HEK293 (cell line): Measurements from ENCODE around the gene ABHD11.

ENCODE experiments used
- CTCF ChIA-PET: fragments of 350-600 bp; formaldehyde crosslinking; extraction: SDS; loops from one replicate; lab custom pipeline; 2021; ENCODE audit warnings: antibody characterized with exemption; lab: Yijun Ruan, JAX
- POLR2A ChIA-PET: fragments of 300-600 bp; formaldehyde crosslinking; extraction: SDS; loops from one replicate; lab custom pipeline; 2020; ENCODE audit warnings: antibody characterized with exemption, inconsistent platforms; lab: Yijun Ruan, JAX
- H3K27ac ChIP-seq: fragments of 200-500 bp; sonication (Bioruptor generic); 2 replicates; pipeline ENCODE4 v1.5.1; 2014; ENCODE audit warnings: low read depth, low read length, control low read depth, inconsistent platforms; ENCODE audit errors: extremely low read depth
- H3K36me3 ChIP-seq, 2 experiments: fragments of 200-500 bp in 1 of 2; sonication (Bioruptor generic) in 1 of 2; 1 replicate in 1 of 2; 2 replicates in 1 of 2; pipeline ENCODE4 v1.5.1; 2014 to 2017; ENCODE audit warnings: inconsistent platforms in 2 of 2, low read length in 2 of 2; ENCODE audit not compliant: control insufficient read depth in 2 of 2, insufficient read depth in 1 of 2
- H3K4me1 ChIP-seq: fragments of 200-500 bp; sonication (Bioruptor generic); 2 replicates; pipeline ENCODE4 v1.5.1; 2014; ENCODE audit warnings: mild to moderate bottlenecking, low read length, inconsistent platforms; ENCODE audit not compliant: control insufficient read depth, insufficient read depth
- H3K4me3 ChIP-seq: 2 replicates; pipeline ENCODE4 v1.5.1; 2011; ENCODE audit warnings: low read depth, mild to moderate bottlenecking, control low read depth, low read length, moderate library complexity
- H3K9me3 ChIP-seq: fragments of 200-500 bp; sonication (Bioruptor generic); 2 replicates; pipeline ENCODE4 v1.5.1; 2014; ENCODE audit warnings: low read depth, low read length, inconsistent platforms; ENCODE audit not compliant: control insufficient read depth, insufficient read depth
- BCL11B ChIP-seq: fragments of 450-650 bp; formaldehyde crosslinking; IDR thresholded peaks from 2 replicates; pipeline ENCODE4 v1.5.1; 2016; ENCODE audit warnings: low read depth, missing biosample characterization, missing genetic modification characterization
- GLI2 ChIP-seq: fragments of 450-650 bp; formaldehyde crosslinking; IDR thresholded peaks from 2 replicates; pipeline ENCODE4; 2017; ENCODE audit warnings: missing biosample characterization, missing genetic modification characterization, low read depth, borderline replicate concordance
- GLIS2 ChIP-seq: fragments of 450-650 bp; formaldehyde crosslinking; IDR thresholded peaks from 2 replicates; pipeline ENCODE4 v1.5.1; 2016; ENCODE audit warnings: missing biosample characterization, missing genetic modification characterization
- HOXC10 ChIP-seq: sonication (generic); formaldehyde crosslinking; IDR thresholded peaks from 2 replicates; pipeline ENCODE4 v1.8.1; 2023; ENCODE audit warnings: mild to moderate bottlenecking, missing genetic modification reagents
- SETDB1 ChIP-seq: IDR thresholded peaks from one replicate; pipeline ENCODE4 v1.6.1; 2017; ENCODE audit warnings: mild to moderate bottlenecking, low read length, moderate library complexity, mixed read lengths; ENCODE audit not compliant: insufficient read length
- SP2 ChIP-seq: fragments of 450-650 bp; formaldehyde crosslinking; IDR thresholded peaks from 2 replicates; pipeline ENCODE4 v1.5.1; 2016; ENCODE audit warnings: missing biosample characterization, missing genetic modification characterization
- SP7 ChIP-seq: fragments of 450-650 bp; formaldehyde crosslinking; IDR thresholded peaks from 2 replicates; pipeline ENCODE4 v1.5.1; 2016; ENCODE audit warnings: missing biosample characterization, missing genetic modification characterization
- TCF7L2 ChIP-seq: IDR thresholded peaks from 2 replicates; pipeline ENCODE4 v1.6.1; 2011; ENCODE audit warnings: low read depth, mild to moderate bottlenecking, inconsistent platforms, low read length, moderate library complexity, borderline replicate concordance
- YY2 ChIP-seq: fragments of 450-650 bp; formaldehyde crosslinking; IDR thresholded peaks from 2 replicates; pipeline ENCODE4 v1.5.1; 2016; ENCODE audit warnings: missing biosample characterization, missing genetic modification characterization
- ZNF174 ChIP-seq: fragments of 450-650 bp; formaldehyde crosslinking; IDR thresholded peaks from 2 replicates; pipeline ENCODE4 v1.5.0; 2017; ENCODE audit warnings: missing biosample characterization, mild to moderate bottlenecking, missing genetic modification characterization
- ZNF223 ChIP-seq: fragments of 450-650 bp; formaldehyde crosslinking; IDR thresholded peaks from 2 replicates; pipeline ENCODE4 v1.5.1; 2016; ENCODE audit warnings: missing biosample characterization, missing genetic modification characterization
- ZNF311 ChIP-seq: fragments of 450-650 bp; formaldehyde crosslinking; IDR thresholded peaks from 2 replicates; pipeline ENCODE4 v1.5.1; 2017; ENCODE audit warnings: missing biosample characterization, missing genetic modification characterization, borderline replicate concordance
- ZNF324 ChIP-seq: fragments of 450-650 bp; formaldehyde crosslinking; IDR thresholded peaks from 2 replicates; pipeline ENCODE4 v1.5.1; 2016; ENCODE audit warnings: missing biosample characterization, missing genetic modification characterization
- ZNF423 ChIP-seq: fragments of 450-650 bp; formaldehyde crosslinking; IDR thresholded peaks from 2 replicates; pipeline ENCODE4 v1.5.1; 2016; ENCODE audit warnings: missing biosample characterization, missing genetic modification characterization
- ZNF514 ChIP-seq: fragments of 450-650 bp; formaldehyde crosslinking; IDR thresholded peaks from 2 replicates; pipeline ENCODE4 v1.5.1; 2016; ENCODE audit warnings: missing biosample characterization, missing genetic modification characterization
- ZNF530 ChIP-seq: fragments of 450-650 bp; formaldehyde crosslinking; IDR thresholded peaks from 2 replicates; pipeline ENCODE4 v1.5.1; 2016; ENCODE audit warnings: low read depth, missing biosample characterization, missing genetic modification characterization
- ZNF544 ChIP-seq: fragments of 450-650 bp; formaldehyde crosslinking; IDR thresholded peaks from 2 replicates; pipeline ENCODE4 v1.5.0; 2017; ENCODE audit warnings: missing biosample characterization, missing genetic modification characterization
- ZNF660 ChIP-seq: fragments of 450-650 bp; IDR thresholded peaks from 2 replicates; pipeline ENCODE4 v1.5.1; 2018; ENCODE audit warnings: missing biosample characterization, mild to moderate bottlenecking, missing genetic modification characterization
- ZNF670 ChIP-seq: fragments of 450-650 bp; formaldehyde crosslinking; IDR thresholded peaks from 2 replicates; pipeline ENCODE4 v1.5.1; 2016; ENCODE audit warnings: missing biosample characterization, missing genetic modification characterization, low read depth
- ZNF776 ChIP-seq: fragments of 450-650 bp; formaldehyde crosslinking; IDR thresholded peaks from 2 replicates; pipeline ENCODE4 v1.5.0; 2017; ENCODE audit warnings: missing biosample characterization, missing genetic modification characterization, borderline replicate concordance
- ZNF792 ChIP-seq: fragments of 450-650 bp; formaldehyde crosslinking; IDR thresholded peaks from 2 replicates; pipeline ENCODE4 v1.5.1; 2016; ENCODE audit warnings: missing biosample characterization, missing genetic modification characterization
- ZNF837 ChIP-seq: fragments of 450-650 bp; formaldehyde crosslinking; IDR thresholded peaks from 2 replicates; pipeline ENCODE4 v1.5.1; 2016; ENCODE audit warnings: missing biosample characterization, missing genetic modification characterization
- ZSCAN18 ChIP-seq: fragments of 450-650 bp; formaldehyde crosslinking; IDR thresholded peaks from 2 replicates; pipeline ENCODE4 v1.5.1; 2016; ENCODE audit warnings: missing biosample characterization, missing genetic modification characterization
- ZSCAN5A ChIP-seq: fragments of 450-650 bp; formaldehyde crosslinking; IDR thresholded peaks from 2 replicates; pipeline ENCODE4 v1.5.1; 2016; ENCODE audit warnings: missing biosample characterization, missing genetic modification characterization
- TF ChIP-seq, protein P1 (sequence below): fragments of 450-650 bp; formaldehyde crosslinking; IDR thresholded peaks from 2 replicates; pipeline ENCODE4; 2016; ENCODE audit warnings: missing biosample characterization, missing genetic modification characterization
- TF ChIP-seq, protein P2 (sequence below): fragments of 450-650 bp; formaldehyde crosslinking; conservative IDR thresholded peaks from 2 replicates; pipeline ENCODE4 v1.5.1; 2016; ENCODE audit warnings: low read depth, missing biosample characterization, missing genetic modification characterization
- TF ChIP-seq, protein P3 (sequence below): fragments of 450-650 bp; formaldehyde crosslinking; IDR thresholded peaks from 2 replicates; pipeline ENCODE4 v1.5.1; 2016; ENCODE audit warnings: missing biosample characterization, missing genetic modification characterization, borderline replicate concordance

ABHD11 gene

GRCh38 chr7:73770002-73770859 lies 31.6 kb upstream of the ABHD11 start, which contains the start of gene CLDN3:
Gene CLDN3, minus strand, starts transcription at chr7:73770270. Its CDS starts 221 bp downstream, at chr7:73770049.
- POLR2A ChIA-PET: interaction anchor here (1.0 to 2.4 kb wide), 3 partner anchors 10 to 31 kb away, joined by 3 to 15 read pairs (median 4); partner anchors contain the start of gene ABHD11
- no peak for TF ChIP-seq ZNF776 (tag by site-specific recombination)
- TF ChIP-seq ZNF174: no peak
- TF ChIP-seq, protein P1, sequence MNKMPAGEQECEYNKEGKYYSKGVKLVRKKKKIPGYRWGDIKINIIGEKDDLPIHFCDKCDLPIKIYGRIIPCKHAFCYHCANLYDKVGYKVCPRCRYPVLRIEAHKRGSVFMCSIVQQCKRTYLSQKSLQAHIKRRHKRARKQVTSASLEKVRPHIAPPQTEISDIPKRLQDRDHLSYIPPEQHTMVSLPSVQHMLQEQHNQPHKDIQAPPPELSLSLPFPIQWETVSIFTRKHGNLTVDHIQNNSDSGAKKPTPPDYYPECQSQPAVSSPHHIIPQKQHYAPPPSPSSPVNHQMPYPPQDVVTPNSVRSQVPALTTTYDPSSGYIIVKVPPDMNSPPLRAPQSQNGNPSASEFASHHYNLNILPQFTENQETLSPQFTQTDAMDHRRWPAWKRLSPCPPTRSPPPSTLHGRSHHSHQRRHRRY: no peak
- TF ChIP-seq ZNF544 (tag by site-specific recombination): no peak
- TF ChIP-seq ZNF223: no peak
- no peak for TF ChIP-seq ZNF514
- TF ChIP-seq SP2 (tag by site-specific recombination): peak; percentile 81
- TF ChIP-seq ZNF660: no peak
- TF ChIP-seq ZNF530 (tag by site-specific recombination): no peak
- no peak for TF ChIP-seq GLI2 (tag by site-specific recombination)
- TF ChIP-seq ZNF311 (tag by site-specific recombination): no peak
- no peak for TF ChIP-seq ZNF837 (tag by site-specific recombination)
- TF ChIP-seq ZSCAN18 (tag by site-specific recombination): no peak
- no peak for TF ChIP-seq HOXC10 (CRISPR knock-in tag)
- no peak for TF ChIP-seq ZNF670 (tag by site-specific recombination)
- TF ChIP-seq, protein P2, sequence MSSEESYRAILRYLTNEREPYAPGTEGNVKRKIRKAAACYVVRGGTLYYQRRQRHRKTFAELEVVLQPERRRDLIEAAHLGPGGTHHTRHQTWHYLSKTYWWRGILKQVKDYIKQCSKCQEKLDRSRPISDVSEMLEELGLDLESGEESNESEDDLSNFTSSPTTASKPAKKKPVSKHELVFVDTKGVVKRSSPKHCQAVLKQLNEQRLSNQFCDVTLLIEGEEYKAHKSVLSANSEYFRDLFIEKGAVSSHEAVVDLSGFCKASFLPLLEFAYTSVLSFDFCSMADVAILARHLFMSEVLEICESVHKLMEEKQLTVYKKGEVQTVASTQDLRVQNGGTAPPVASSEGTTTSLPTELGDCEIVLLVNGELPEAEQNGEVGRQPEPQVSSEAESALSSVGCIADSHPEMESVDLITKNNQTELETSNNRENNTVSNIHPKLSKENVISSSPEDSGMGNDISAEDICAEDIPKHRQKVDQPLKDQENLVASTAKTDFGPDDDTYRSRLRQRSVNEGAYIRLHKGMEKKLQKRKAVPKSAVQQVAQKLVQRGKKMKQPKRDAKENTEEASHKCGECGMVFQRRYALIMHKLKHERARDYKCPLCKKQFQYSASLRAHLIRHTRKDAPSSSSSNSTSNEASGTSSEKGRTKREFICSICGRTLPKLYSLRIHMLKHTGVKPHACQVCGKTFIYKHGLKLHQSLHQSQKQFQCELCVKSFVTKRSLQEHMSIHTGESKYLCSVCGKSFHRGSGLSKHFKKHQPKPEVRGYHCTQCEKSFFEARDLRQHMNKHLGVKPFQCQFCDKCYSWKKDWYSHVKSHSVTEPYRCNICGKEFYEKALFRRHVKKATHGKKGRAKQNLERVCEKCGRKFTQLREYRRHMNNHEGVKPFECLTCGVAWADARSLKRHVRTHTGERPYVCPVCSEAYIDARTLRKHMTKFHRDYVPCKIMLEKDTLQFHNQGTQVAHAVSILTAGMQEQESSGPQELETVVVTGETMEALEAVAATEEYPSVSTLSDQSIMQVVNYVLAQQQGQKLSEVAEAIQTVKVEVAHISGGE (tag by site-specific recombination): no peak
- no peak for TF ChIP-seq TCF7L2
- TF ChIP-seq YY2 (tag by site-specific recombination): no peak
- no peak for TF ChIP-seq ZNF423 (tag by site-specific recombination)
- TF ChIP-seq BCL11B (tag by site-specific recombination): no peak
- TF ChIP-seq SETDB1: no peak
- no peak for TF ChIP-seq ZNF324 (tag by site-specific recombination)
- TF ChIP-seq GLIS2 (tag by site-specific recombination): peak; percentile 75
- TF ChIP-seq, protein P3, sequence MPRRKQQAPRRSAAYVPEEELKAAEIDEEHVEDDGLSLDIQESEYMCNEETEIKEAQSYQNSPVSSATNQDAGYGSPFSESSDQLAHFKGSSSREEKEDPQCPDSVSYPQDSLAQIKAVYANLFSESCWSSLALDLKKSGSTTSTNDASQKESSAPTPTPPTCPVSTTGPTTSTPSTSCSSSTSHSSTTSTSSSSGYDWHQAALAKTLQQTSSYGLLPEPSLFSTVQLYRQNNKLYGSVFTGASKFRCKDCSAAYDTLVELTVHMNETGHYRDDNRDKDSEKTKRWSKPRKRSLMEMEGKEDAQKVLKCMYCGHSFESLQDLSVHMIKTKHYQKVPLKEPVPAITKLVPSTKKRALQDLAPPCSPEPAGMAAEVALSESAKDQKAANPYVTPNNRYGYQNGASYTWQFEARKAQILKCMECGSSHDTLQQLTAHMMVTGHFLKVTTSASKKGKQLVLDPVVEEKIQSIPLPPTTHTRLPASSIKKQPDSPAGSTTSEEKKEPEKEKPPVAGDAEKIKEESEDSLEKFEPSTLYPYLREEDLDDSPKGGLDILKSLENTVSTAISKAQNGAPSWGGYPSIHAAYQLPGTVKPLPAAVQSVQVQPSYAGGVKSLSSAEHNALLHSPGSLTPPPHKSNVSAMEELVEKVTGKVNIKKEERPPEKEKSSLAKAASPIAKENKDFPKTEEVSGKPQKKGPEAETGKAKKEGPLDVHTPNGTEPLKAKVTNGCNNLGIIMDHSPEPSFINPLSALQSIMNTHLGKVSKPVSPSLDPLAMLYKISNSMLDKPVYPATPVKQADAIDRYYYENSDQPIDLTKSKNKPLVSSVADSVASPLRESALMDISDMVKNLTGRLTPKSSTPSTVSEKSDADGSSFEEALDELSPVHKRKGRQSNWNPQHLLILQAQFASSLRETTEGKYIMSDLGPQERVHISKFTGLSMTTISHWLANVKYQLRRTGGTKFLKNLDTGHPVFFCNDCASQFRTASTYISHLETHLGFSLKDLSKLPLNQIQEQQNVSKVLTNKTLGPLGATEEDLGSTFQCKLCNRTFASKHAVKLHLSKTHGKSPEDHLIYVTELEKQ (tag by site-specific recombination): no peak
- 0 out of 2 replicates have a peak, but pooled peaks have one; percentile 48 for TF ChIP-seq SP7 (tag by site-specific recombination)
- no peak for TF ChIP-seq ZNF792 (tag by site-specific recombination)
- TF ChIP-seq ZSCAN5A (tag by site-specific recombination): no peak

More at GRCh38 chr7:73770002-73770859, 31.6 kb upstream of the ABHD11 start, which contains the start of gene CLDN3:
- no peaks in the 10 kb centered on the region for H3K36me3 ChIP-seq
- H3K4me3 ChIP-seq: peak within 1 kb of the TSS; percentile 50
- no peaks in the 10 kb centered on the region for H3K4me1 ChIP-seq
- CTCF ChIA-PET: interaction anchor here (0.5 to 0.6 kb wide), 2 partner anchors 70 to 93 kb away, joined by 3 read pairs; no protein-coding TSS in a partner anchor
- no peaks in the 10 kb centered on the region for H3K9me3 ChIP-seq
- no peak within 1 kb of the TSS; the same call in 1 of the 2 replicates for H3K27ac ChIP-seq
